ENCODE data around the gene PIK3C2G. TPM values are rescaled to one million over a fixed set of nuclear protein-coding genes. Genes with fewer than 3 reads are reported as not detected.

PIK3C2G gene
- total RNA-seq, 2 donors from 2014 or later = not detected

DNA sequence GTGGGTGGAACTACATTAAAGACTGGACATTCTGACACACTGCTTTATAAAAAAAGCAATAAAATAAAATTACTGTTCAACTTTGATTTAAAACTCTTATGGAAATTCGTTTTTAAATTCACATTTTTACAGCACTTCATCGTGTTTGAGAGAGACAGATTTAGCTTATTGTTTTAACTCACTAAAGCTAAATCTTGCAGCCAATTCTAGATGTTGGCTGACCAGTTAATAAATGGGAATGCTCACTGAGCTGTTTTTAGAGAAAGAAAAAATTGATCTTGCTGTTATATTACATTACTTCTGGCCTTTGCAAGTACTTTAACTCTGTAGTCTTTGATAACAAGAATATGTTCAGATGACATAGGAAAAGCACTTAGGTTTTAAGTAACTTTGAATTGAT, 319.4 kb downstream of the PIK3C2G start:
- no peak for ATAC-seq
- H3K27ac Mint-ChIP-seq = no peak overlapping the region
- peaks cover 0 to 6% of the 10 kb centered on the region in 2 donors for H3K36me3 Mint-ChIP-seq
- peaks cover 12 to 24% of the 10 kb centered on the region in 2 donors for H3K9me3 Mint-ChIP-seq
- DNase-seq (ENCODE audit: low spot score in 2 of 2) = no peak

DNA sequence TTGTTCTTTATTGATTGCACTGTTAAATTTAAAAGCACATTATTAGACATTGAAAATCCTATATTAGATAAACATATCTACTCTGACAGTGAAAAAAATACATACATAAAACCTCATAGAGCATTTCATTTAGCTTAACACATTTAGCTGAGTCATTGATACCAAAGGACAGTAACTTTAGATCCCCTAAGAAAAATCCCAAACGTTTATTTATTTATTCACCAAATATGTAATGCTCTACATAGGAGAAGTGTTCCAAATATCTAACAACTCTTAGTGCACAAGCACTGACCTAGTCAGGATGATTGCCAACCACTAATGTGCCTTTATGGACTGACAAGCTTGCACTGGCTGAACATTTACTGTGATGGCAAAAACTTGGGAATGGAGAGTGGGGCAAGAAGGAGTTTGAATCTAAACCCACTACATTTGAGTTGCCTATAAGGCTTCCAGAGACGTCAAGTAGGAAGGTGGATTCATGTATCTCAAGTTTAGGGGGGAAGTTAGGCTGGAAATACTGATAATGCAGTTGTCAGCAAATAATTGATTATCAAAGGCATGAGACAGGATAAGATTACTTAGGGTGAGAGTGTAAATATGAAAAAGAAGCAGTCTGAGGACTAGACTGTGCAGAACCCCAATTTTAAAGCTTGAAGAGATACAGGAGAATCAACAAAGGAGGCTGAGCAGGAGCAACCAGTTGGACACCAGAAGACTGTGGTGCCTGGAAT, 320.1 kb downstream of the PIK3C2G start:
- ATAC-seq (no peak), DNase-seq (ENCODE audit: low spot score in 2 of 2) (no peak)
- Mint-ChIP-seq H3K9me3 (peaks cover 19 to 31% of the 10 kb centered on the region in 2 donors), H3K27ac (no peak overlapping the region), H3K36me3 (peaks cover 0 to 13% of the 10 kb centered on the region in 2 donors)

DNA sequence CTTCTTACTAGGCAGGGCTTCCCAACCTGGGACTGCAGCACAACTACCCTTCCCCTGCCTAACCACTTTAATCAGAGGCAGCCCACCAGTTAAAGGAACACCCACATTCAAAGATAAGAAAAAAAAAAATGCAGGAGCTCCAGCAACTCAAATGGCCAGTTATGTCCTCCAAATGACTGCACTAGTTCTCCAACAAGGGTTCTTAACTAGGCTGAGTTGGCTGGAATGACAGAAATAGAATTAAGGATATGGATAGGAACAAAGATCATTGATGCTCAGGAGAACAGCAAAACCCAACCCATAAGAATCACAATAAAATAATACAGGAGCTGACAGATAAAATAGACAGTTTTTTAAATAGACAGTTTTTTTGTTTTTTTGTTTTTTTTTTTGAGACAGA, 322.3 kb downstream of the PIK3C2G start:
- Mint-ChIP-seq H3K9me3 (peaks cover 19 to 32% of the 10 kb centered on the region in 2 donors), H3K36me3 (peaks cover 0 to 15% of the 10 kb centered on the region in 2 donors), H3K27ac (no peak overlapping the region)
- no peak for ATAC-seq
- DNase-seq (ENCODE audit: low spot score in 2 of 2) = no peak

DNA sequence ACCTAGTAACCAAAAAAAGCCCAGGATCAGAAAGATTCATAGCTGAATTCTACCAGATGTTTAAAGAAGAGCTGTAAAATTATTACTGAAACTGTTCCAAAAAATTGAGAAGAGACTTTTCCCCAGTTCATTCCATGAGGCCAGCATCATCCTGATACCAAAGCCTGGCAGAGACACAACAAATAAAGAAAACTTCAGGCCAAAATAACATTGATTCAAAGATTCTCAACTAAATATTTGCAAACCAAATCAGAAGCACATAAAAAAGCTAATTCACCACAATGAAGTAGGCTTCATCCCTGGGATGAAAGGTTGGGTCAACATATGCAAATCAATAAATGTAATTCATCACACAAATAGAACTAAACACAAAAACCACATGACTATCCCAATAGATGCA, 325.3 kb downstream of the PIK3C2G start:
- Mint-ChIP-seq H3K9me3 (peaks cover 19 to 28% of the 10 kb centered on the region in 2 donors), H3K36me3 (peaks cover 0 to 15% of the 10 kb centered on the region in 2 donors), H3K27ac (no peak overlapping the region)
- ATAC-seq = no peak
- DNase-seq (ENCODE audit: low spot score in 2 of 2) = no peak

DNA sequence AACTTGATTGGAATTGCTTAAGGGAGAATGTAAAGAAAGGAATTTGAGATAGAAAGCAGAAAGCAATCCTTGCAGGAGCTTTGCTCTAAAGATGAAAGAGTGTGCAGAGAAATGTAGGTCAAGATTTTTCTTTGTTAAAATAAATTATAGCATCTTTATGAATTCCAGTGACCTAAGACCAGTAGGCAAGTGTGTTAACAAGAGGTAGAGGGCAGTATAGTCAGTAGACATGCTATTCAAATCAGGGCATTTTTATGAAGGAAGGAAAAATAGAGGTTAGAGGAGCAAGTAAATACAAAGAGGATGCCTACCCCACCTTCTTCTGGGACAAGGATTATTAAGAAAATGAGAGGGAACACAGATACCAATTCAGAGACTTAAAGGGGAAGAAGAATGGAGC, 328.0 kb downstream of the PIK3C2G start:
- ATAC-seq = no peak
- DNase-seq (ENCODE audit: low spot score in 2 of 2) = no peak

DNA sequence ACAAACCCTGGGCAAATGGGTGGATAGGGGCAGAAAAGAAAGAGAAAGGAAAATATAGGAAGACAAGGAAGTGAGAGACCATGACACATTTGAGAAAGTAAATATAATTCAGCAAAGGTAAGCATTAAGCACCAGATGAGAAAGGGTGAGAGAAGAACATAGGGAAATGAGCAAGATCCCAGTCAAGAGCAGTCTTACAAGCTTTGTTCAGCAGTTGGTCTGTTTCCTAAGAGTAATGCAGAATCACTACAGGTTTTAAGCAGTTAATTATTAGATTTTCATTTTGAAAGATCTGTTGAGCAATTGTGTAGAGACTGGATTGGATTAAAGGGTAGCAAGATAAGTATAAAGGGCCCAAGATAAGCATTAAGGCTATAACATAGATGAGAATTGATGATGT, 330.2 kb downstream of the PIK3C2G start:
- DNase-seq (ENCODE audit: low spot score in 2 of 2) (no peak), ATAC-seq (no peak)
- Mint-ChIP-seq H3K9me3 (peaks cover 3 to 5% of the 10 kb centered on the region in 2 donors), H3K36me3 (peaks cover 0 to 1% of the 10 kb centered on the region in 2 donors), H3K27ac (no peak overlapping the region)

More for the DNA sequence above, 328.0 kb downstream of the PIK3C2G start:
- H3K9me3 Mint-ChIP-seq = peaks cover 17 to 24% of the 10 kb centered on the region in 2 donors
- H3K36me3 Mint-ChIP-seq = peaks cover 0 to 10% of the 10 kb centered on the region in 2 donors
- H3K27ac Mint-ChIP-seq = no peak overlapping the region

DNA sequence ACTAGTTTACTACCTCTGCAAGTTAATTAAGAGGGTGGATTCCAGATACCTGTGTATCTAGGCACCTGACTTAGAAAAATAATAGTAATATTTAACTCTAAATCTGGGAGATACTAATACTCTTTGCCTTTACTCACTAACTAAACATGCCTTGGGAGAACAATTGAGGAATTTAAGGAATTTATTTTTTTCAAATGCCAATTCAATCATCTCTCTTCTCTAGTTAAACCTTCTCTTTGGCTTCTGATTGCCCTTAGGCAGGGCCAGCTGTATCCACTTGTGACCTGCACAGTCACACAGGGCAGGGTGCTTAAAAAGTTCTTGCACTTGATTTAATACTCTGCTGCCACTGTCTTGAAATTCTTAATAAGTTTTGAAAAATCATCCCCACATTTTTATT, 334.1 kb downstream of the PIK3C2G start:
- no peaks in the 10 kb centered on the region for H3K36me3 Mint-ChIP-seq
- ATAC-seq = no peak
- no peaks in the 10 kb centered on the region for H3K9me3 Mint-ChIP-seq
- no peak for DNase-seq (ENCODE audit: low spot score in 2 of 2)
- H3K27ac Mint-ChIP-seq = no peak overlapping the region

DNA sequence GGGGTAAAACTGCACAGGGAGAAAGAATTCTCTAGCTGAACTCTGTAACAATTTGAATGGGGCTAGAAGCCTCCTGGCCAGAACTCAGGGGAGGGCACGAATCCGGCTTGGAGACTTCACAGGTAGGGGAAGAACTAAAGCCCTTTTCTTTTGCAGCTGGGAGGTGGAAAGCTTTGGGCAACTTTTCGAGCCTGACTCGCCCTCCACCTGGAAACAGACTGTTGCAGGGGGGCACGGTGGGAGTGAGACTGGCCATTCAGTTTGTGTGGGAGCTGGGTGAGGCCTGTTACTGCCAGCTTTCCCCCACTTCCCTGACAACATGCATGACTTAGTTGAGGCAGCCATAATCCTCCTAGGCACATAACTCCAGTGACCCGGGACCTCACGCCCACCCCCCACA, 340.6 kb downstream of the PIK3C2G start:
- no peak overlapping the region for H3K27ac Mint-ChIP-seq
- peaks cover 16 to 23% of the 10 kb centered on the region in 2 donors for H3K9me3 Mint-ChIP-seq
- ATAC-seq = no peak
- no peak for DNase-seq (ENCODE audit: low spot score in 2 of 2)
- H3K36me3 Mint-ChIP-seq = peaks cover 4 to 5% of the 10 kb centered on the region in 2 donors

DNA sequence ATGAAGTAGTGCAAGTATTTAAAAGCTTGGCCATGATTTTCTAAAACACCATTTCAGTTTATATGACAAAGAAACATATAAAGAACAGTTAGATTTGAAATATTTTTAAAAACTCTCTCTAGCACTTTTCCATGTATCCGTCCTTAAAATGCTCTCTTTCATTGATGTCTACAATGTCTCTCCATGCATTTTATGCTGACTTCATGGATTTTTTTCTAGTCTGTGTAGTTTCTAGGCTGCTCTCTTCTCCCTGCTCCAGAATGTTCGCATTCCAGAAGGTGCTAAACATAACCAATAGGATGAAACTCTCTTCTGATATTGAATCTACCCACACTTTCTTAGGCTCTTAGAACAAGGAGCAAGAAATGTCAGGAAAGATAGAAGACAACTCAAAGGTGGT, 351.7 kb downstream of the PIK3C2G start:
- H3K36me3 Mint-ChIP-seq = no peaks in the 10 kb centered on the region

DNA sequence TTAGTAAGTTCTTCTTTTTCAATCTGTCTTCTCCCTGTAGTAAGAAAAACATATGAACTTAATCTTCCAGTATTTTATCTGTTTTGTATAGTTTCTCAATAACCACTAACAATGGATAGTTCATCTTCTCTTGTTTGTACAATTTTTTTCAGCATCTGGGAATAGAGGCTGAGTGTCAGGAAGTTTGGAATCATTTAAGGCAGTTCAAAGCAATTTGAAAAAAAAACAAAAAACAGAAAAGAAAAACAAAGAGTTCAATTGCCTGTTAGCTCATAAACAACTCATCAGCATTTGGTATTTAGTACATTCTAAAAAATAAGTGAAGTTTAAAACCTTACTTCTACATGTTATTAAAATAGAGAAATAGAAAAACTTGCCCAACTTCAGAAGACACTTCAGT, 359.7 kb downstream of the PIK3C2G start:
- H3K27ac Mint-ChIP-seq = no peak overlapping the region
- DNase-seq (ENCODE audit: low spot score in 2 of 2) (no peak), ATAC-seq (no peak)
- H3K36me3 Mint-ChIP-seq = no peaks in the 10 kb centered on the region
- peaks cover 8 to 13% of the 10 kb centered on the region in 2 donors for H3K9me3 Mint-ChIP-seq

More for the DNA sequence above, 351.7 kb downstream of the PIK3C2G start:
- DNase-seq (ENCODE audit: low spot score in 2 of 2) = no peak
- Mint-ChIP-seq H3K9me3 (peaks cover 9 to 11% of the 10 kb centered on the region in 2 donors), H3K27ac (no peak overlapping the region)
- ATAC-seq = no peak

DNA sequence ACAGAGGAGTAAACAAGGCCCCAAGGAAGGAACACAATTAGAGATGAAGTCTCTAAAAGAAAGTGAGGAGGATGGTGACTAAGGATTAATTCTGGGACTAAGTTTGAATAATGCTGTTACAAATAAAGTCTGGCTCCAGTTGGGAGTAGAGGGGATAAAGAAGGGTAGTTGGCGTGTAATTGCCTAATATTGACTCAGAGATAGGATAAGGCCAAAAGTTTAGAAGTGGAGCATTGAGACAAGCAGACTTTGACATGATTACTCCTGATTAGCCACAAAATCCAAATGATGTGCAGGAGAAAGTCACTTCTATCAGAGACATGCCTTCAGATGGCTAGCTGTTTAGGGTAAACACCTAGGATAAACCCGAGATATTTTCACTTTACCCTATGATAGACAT, 368.1 kb downstream of the PIK3C2G start:
- DNase-seq (ENCODE audit: low spot score in 2 of 2) = no peak
- no peak overlapping the region for H3K27ac Mint-ChIP-seq
- no peak for ATAC-seq
- H3K9me3 Mint-ChIP-seq = peaks cover 11 to 13% of the 10 kb centered on the region in 2 donors
- H3K36me3 Mint-ChIP-seq = peaks cover 0 to 6% of the 10 kb centered on the region in 2 donors

DNA sequence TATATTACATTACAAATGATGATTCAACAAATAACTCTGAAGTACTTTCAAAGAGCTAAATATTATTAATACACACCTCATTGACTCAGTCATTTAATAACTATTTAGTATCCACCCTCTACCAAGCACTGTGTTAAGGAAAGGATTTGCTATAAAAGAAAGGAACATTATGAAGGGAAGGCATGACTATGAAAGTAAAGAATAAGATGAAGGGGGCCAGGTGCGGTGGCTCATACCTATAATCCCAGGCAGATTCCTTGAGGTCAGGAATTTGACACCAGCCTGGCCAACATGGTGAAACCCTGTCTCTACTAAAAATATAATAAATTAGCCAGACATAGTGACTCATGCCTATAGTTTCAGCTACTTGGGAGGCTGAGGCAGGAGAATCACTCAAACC, 368.6 kb downstream of the PIK3C2G start:
- Mint-ChIP-seq H3K27ac (no peak overlapping the region), H3K36me3 (peaks cover 0 to 6% of the 10 kb centered on the region in 2 donors), H3K9me3 (peaks cover 11 to 13% of the 10 kb centered on the region in 2 donors)
- DNase-seq (ENCODE audit: low spot score in 2 of 2) (no peak), ATAC-seq (no peak)

DNA sequence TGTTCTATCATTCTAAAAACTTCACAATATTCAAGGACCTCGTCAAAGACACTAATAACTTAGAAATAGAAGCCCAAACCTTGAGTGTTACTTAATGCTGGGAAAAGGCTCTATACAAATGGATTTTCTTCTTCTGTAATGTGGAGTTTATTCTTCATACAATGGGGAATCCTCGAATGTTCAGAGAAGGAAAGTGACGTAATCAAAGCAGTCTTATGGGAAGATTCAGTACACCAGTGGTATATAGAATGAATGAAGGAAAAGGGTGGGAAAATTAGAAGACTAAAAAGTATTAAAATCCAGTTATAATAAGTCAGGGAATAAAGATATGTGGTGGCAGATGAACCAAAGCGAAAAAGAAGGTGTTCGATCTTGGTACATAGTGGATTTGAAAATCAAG, 370.0 kb downstream of the PIK3C2G start:
- Mint-ChIP-seq H3K27ac (no peak overlapping the region), H3K36me3 (peaks cover 0 to 6% of the 10 kb centered on the region in 2 donors), H3K9me3 (peaks cover 10 to 11% of the 10 kb centered on the region in 2 donors)
- no peak for ATAC-seq
- no peak for DNase-seq (ENCODE audit: low spot score in 2 of 2)

DNA sequence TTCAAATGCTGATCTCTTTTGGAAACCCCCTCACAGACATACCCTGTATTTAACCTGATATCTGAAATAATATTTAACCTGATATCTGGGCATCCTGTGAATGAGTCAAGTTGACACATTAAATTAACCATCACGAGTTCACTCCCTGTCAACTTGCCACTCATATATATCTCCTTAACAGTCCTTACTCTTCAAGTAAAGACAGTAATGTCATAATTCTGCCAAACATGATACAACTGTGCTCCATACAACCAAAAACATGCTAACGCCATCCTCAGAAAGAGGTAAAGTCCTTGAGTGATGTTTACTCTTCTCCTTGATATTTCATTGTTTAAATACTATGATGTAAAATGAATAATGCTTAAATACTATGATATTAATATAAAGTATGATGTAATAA, 371.5 kb downstream of the PIK3C2G start:
- DNase-seq (ENCODE audit: low spot score in 2 of 2) (no peak), ATAC-seq (no peak)
- Mint-ChIP-seq H3K36me3 (no peaks in the 10 kb centered on the region), H3K27ac (no peak overlapping the region), H3K9me3 (peaks cover 9 to 14% of the 10 kb centered on the region in 2 donors)

DNA sequence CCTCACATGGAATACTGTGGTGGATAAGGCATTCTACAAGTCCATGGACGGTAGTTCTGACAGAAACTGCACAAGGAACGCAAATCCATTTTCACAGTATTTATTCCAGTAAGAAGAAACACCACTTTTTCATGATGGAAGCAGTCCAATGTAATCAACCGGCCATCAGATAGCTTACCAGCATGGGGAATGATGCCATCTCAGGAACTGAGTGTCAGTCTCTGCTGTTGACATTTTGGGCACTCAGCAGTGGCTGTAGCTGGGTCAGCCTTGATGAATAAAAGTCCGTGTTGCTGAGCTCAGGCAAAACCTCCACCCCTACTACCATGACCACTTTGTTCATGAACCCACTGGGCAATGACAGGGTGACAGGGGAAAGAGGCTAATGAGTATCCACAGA, 373.1 kb downstream of the PIK3C2G start:
- peaks cover 7 to 10% of the 10 kb centered on the region in 2 donors for H3K9me3 Mint-ChIP-seq
- ATAC-seq (no peak), DNase-seq (ENCODE audit: low spot score in 2 of 2) (no peak)
- H3K27ac Mint-ChIP-seq = no peak overlapping the region
- H3K36me3 Mint-ChIP-seq = no peaks in the 10 kb centered on the region

DNA sequence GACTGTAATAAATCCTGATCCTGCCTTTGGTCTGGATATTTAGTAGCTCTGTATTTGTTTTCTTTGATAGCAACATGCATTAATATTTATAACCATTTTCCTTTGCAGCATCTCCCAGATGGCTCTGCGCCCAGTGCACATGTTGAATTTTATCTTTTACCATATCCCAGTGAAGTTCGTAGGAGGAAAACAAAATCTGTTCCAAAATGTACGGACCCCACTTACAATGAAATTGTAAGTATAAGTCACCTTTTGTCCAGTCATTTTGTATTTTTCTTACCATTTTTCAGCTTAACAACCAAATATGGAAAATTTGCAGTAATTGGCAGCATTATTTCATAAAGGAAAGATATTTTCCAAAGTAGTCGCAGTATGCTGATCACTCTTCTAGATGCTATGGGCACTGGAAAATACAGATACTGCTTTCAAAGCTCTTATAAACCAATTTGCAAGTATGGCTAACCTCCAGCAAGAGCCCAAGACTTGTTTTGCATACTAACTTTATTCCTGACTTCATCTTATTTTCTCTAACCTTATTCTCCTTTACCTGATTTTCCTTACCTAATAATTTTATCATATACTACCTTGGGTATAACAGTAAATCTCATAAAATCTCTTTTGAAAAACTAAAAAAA, 379.1 kb downstream of the PIK3C2G start:
- ATAC-seq = no peak
- Mint-ChIP-seq H3K27ac (no peak overlapping the region), H3K36me3 (no peaks in the 10 kb centered on the region), H3K9me3 (peaks cover 9 to 12% of the 10 kb centered on the region in 2 donors)
- no peak for DNase-seq (ENCODE audit: low spot score in 2 of 2)

DNA sequence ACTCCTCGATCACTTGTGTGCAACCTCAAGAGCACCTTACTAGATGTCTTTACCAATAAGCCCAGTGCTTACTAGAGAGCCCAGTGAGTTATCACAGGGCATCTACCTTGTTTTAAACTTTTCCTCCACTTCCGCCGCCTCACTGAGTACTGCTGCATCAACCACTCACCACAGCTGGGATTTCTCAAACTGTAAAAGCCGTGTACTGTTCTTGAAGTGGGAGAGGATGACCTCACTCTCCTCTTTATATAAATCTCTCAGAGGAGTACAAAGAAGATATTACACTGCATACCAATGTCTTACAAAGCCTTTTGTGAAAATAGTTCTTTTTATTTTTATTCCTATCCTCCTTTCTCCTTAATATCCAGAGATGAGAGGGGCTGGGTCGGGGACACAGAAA, 382.4 kb downstream of the PIK3C2G start:
- Mint-ChIP-seq H3K27ac (no peak overlapping the region), H3K9me3 (peaks cover 4 to 5% of the 10 kb centered on the region in 2 donors), H3K36me3 (no peaks in the 10 kb centered on the region)
- ATAC-seq (no peak), DNase-seq (ENCODE audit: low spot score in 2 of 2) (no peak)

DNA sequence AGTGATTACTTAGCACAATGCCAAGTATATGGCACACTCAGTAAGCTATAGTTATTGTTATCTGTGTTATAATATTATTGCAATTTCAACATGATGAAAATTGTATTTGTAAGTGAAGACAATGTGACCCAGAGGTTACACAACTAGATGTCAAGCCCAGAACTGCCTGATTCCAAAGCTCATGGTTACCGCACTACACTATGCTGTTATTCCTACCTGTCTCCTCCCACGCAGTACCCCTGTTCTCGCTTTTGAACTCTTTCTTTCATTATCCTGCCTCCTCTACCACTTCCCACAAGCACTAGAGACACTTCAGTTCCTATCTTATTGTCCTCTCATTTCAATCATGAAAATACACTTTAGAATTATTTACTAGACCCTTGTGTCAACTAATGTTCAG, 383.2 kb downstream of the PIK3C2G start:
- no peak for ATAC-seq
- no peak overlapping the region for H3K27ac Mint-ChIP-seq
- H3K9me3 Mint-ChIP-seq = peaks cover 11 to 13% of the 10 kb centered on the region in 2 donors
- no peaks in the 10 kb centered on the region for H3K36me3 Mint-ChIP-seq
- no peak for DNase-seq (ENCODE audit: low spot score in 2 of 2)
